Endothelial cell of umbilical vein (primary cell): Measurements from ENCODE around the gene IFT57.

Experiments used
- CTCF ChIP-seq, 2 donors: IDR thresholded peaks; 1 replicate in 1 of 2; 2 replicates in 1 of 2; pipeline ENCODE4 v1.5.1; 2011; ENCODE audit warnings: low read length in 2 of 2, mild to moderate bottlenecking in 2 of 2, moderate library complexity in 2 of 2, control low read depth in 1 of 2, inconsistent platforms in 1 of 2, low read depth in 1 of 2; ENCODE audit not compliant: insufficient read depth in 1 of 2; ENCODE audit errors: extremely low read depth in 1 of 2
- EZH2 ChIP-seq: IDR thresholded peaks from 2 replicates; pipeline ENCODE4 v1.6.1; 2012; ENCODE audit warnings: borderline replicate concordance, low read depth, mild to moderate bottlenecking, moderate library complexity, low read length, inconsistent platforms; ENCODE audit not compliant: severe bottlenecking

- no peak for TF ChIP-seq CTCF (IDR thresholded peaks at IDR 0.05; ENCODE audit: extremely low read depth in 1 of 2, insufficient read depth in 1 of 2, low read depth in 1 of 2, low read length in 2 of 2)
- no peak for TF ChIP-seq EZH2
These were observed 21.0 kb upstream of the IFT57 start for GRCh38 chr3:108243243-108243642.
